IMR-90 (cell line): ENCODE results near the gene STX4.

Experiments
- CEBPB ChIP-seq: IDR thresholded peaks from 2 replicates; pipeline ENCODE4 v1.6.1; 2012; ENCODE audit warnings: low read depth, low read length, improper control_type of control experiment
- CHD1 ChIP-seq: IDR thresholded peaks from 2 replicates; pipeline ENCODE4 v1.6.1; 2012; ENCODE audit warnings: low read depth, low read length, improper control_type of control experiment
- FOS ChIP-seq: fragments of 150-350 bp; IDR thresholded peaks from 2 replicates; pipeline ENCODE4 v1.6.1; 2016; ENCODE audit warnings: low read depth, low read length
- MAFK ChIP-seq: IDR thresholded peaks from 2 replicates; pipeline ENCODE4 v1.6.1; 2012; ENCODE audit warnings: low read depth, low read length, improper control_type of control experiment
- MAZ ChIP-seq: IDR thresholded peaks from 2 replicates; pipeline ENCODE4 v1.6.1; 2012; ENCODE audit warnings: low read depth, mild to moderate bottlenecking, low read length, improper control_type of control experiment, moderate library complexity, borderline replicate concordance
- NFE2L2 ChIP-seq: fragments of 150-350 bp; IDR thresholded peaks from 2 replicates; pipeline ENCODE4 v1.6.1; 2016; ENCODE audit warnings: low read depth, mild to moderate bottlenecking, low read length
- POLR2A ChIP-seq: IDR thresholded peaks from 2 replicates; pipeline ENCODE4 v1.6.1; 2012; ENCODE audit warnings: mild to moderate bottlenecking, low read depth, low read length
- RAD21 ChIP-seq: IDR thresholded peaks from 2 replicates; pipeline ENCODE4 v1.6.1; 2012; ENCODE audit warnings: low read length, improper control_type of control experiment
- SMC3 ChIP-seq: fragments of 150-350 bp; IDR thresholded peaks from 2 replicates; pipeline ENCODE4 v1.6.1; 2016; ENCODE audit warnings: low read depth, mild to moderate bottlenecking, antibody characterized with exemption, low read length, moderate library complexity
- TF ChIP-seq, protein P1 (sequence below): conservative IDR thresholded peaks from 2 replicates; pipeline ENCODE4 v1.5.1; 2012; ENCODE audit warnings: mild to moderate bottlenecking, low read depth, low read length, improper control_type of control experiment
- TF ChIP-seq, protein P2 (sequence below): fragments of 150-350 bp; IDR thresholded peaks from 2 replicates; pipeline ENCODE4 v1.6.1; 2017; ENCODE audit warnings: mild to moderate bottlenecking, antibody characterized with exemption, low read length, low read depth
- TF ChIP-seq, protein P3 (sequence below): fragments of 150-350 bp; IDR thresholded peaks from 2 replicates; pipeline ENCODE4 v1.6.1; 2016; ENCODE audit warnings: low read depth, mild to moderate bottlenecking, low read length, moderate library complexity, borderline replicate concordance

DNA sequence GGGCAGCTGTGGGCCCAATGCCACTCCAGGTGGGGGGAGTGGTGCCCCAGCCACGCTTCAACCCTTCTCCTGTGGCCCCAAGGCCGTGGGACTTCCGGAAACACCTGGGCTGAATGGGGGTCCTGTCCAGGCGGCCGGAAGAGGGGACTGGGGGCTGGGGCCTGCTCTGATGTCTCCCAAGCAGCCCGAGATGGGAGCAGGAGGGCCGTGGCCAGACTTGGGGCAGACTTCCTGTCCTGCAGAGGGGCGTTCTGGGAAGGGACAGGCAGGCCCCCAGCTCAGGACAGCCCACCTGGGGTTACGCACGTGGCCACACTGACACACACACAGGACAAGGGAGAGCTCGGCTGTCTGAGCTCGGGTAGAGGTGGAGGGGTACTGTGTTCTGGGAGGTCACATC lies 43.3 kb upstream of the STX4 start:
- TF ChIP-seq, protein P1, sequence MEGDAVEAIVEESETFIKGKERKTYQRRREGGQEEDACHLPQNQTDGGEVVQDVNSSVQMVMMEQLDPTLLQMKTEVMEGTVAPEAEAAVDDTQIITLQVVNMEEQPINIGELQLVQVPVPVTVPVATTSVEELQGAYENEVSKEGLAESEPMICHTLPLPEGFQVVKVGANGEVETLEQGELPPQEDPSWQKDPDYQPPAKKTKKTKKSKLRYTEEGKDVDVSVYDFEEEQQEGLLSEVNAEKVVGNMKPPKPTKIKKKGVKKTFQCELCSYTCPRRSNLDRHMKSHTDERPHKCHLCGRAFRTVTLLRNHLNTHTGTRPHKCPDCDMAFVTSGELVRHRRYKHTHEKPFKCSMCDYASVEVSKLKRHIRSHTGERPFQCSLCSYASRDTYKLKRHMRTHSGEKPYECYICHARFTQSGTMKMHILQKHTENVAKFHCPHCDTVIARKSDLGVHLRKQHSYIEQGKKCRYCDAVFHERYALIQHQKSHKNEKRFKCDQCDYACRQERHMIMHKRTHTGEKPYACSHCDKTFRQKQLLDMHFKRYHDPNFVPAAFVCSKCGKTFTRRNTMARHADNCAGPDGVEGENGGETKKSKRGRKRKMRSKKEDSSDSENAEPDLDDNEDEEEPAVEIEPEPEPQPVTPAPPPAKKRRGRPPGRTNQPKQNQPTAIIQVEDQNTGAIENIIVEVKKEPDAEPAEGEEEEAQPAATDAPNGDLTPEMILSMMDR: no peak
- TF ChIP-seq CHD1 (no peak), SMC3 (no peak), POLR2A (no peak), RAD21 (no peak), CEBPB (no peak), NFE2L2 (no peak), FOS (no peak), MAZ (no peak), MAFK (no peak)
- TF ChIP-seq, protein P2, sequence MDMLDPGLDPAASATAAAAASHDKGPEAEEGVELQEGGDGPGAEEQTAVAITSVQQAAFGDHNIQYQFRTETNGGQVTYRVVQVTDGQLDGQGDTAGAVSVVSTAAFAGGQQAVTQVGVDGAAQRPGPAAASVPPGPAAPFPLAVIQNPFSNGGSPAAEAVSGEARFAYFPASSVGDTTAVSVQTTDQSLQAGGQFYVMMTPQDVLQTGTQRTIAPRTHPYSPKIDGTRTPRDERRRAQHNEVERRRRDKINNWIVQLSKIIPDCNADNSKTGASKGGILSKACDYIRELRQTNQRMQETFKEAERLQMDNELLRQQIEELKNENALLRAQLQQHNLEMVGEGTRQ: no peak
- TF ChIP-seq, protein P3, sequence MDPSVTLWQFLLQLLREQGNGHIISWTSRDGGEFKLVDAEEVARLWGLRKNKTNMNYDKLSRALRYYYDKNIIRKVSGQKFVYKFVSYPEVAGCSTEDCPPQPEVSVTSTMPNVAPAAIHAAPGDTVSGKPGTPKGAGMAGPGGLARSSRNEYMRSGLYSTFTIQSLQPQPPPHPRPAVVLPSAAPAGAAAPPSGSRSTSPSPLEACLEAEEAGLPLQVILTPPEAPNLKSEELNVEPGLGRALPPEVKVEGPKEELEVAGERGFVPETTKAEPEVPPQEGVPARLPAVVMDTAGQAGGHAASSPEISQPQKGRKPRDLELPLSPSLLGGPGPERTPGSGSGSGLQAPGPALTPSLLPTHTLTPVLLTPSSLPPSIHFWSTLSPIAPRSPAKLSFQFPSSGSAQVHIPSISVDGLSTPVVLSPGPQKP: no peak
